C4-2B (cell line): ENCODE measurements around the gene ADCY9.

Experiments used
- H3K27ac ChIP-seq: fragments of 450-650 bp; 2 replicates; pipeline ENCODE4 v1.5.1; 2017
- CTCF ChIP-seq: fragments of 450-650 bp; conservative IDR thresholded peaks from 2 replicates; pipeline ENCODE4 v1.5.1; 2017; ENCODE audit warnings: mild to moderate bottlenecking
- ZFX ChIP-seq: fragments of 450-650 bp; IDR thresholded peaks from 2 replicates; pipeline ENCODE4 v1.6.1; 2017

ADCY9 gene

GRCh38 chr16:4062212-4062802, 53.9 kb downstream of the ADCY9 start:
- no peak overlapping the region for H3K27ac ChIP-seq
- TF ChIP-seq ZFX = no peak
- no peak for TF ChIP-seq CTCF

- H3K27ac ChIP-seq = no peak overlapping the region
- no peak for TF ChIP-seq ZFX
- TF ChIP-seq CTCF = no peak
Observed at GRCh38 chr16:4060823-4061222, 55.4 kb downstream of the ADCY9 start.

- no peak overlapping the region for H3K27ac ChIP-seq
- TF ChIP-seq ZFX (no peak), CTCF (no peak)
Observed at GRCh38 chr16:4060009-4060408, 56.2 kb downstream of the ADCY9 start.

- no peak overlapping the region for H3K27ac ChIP-seq
- no peak for TF ChIP-seq CTCF
- no peak for TF ChIP-seq ZFX
Observed at GRCh38 chr16:4058386-4058785, 57.9 kb downstream of the ADCY9 start.

- H3K27ac ChIP-seq = no peak overlapping the region
- TF ChIP-seq CTCF = no peak
- no peak for TF ChIP-seq ZFX
Observed at GRCh38 chr16:4057439-4057877, 58.8 kb downstream of the ADCY9 start.

- TF ChIP-seq ZFX (no peak), CTCF (no peak)
Observed at GRCh38 chr16:4056161-4057105, 59.8 kb downstream of the ADCY9 start.

GRCh38 chr16:4055748-4056147, 60.5 kb downstream of the ADCY9 start:
- TF ChIP-seq ZFX = no peak
- TF ChIP-seq CTCF = no peak
- H3K27ac ChIP-seq = no peak overlapping the region

More at GRCh38 chr16:4056161-4057105, 59.8 kb downstream of the ADCY9 start:
- no peak overlapping the region for H3K27ac ChIP-seq
